SW480 (cell line): ENCODE measurements around the gene GAPDHS.

Source experiments
- DNase-seq: peaks from one replicate; pipeline ENCODE4 v3.0.0-alpha.2; 2016; ENCODE audit warnings: low spot score

Gene GAPDHS

DNA sequence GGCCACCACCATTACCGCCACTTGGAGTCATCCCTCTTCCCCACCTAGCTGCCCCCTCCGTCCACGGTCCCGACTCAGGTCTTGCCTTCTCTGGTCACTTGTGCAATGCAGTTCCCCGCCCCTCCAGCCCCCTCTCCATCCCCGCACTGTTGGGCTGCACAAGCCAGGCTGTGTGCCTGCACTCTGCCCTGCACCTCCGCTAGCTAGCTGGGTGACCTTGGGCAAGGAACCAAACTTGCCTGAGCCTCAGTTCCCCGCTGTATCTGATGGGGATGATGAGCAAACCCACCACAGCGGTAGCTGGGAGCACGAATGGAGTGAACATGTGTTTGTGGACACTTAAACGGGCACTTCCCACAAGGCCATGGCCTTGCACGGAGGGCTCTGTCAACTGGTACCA lies 6.6 kb downstream of the GAPDHS start:
- DNase-seq = no peak

DNA sequence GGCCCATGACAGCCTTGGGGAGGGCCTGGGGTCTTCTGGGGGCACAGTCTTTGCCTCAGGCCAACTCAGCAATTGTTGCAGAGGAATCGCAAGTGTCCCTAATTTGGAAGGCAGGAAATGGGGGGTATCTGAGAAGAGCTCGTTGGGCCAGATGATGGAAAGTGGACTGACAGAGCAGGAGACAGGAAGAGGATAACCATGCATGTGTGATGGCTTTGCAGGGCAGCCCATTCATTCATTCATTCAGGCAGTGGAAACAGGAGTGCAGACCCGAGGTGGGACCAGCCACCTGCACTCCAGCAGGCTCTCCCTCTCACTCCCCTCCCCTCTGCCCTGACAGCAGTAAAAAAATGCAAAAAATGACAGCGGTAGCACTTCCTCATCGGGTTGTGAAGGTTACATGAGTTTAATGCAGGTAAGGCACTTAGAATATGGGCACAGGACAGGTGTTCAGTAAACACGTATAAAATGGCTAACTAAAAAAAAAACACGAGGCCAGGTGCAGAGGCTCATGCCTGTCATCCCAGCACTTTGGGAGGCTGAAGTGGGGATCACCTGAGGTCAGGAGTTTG lies 7.2 kb downstream of the GAPDHS start:
- no peak for DNase-seq

DNA sequence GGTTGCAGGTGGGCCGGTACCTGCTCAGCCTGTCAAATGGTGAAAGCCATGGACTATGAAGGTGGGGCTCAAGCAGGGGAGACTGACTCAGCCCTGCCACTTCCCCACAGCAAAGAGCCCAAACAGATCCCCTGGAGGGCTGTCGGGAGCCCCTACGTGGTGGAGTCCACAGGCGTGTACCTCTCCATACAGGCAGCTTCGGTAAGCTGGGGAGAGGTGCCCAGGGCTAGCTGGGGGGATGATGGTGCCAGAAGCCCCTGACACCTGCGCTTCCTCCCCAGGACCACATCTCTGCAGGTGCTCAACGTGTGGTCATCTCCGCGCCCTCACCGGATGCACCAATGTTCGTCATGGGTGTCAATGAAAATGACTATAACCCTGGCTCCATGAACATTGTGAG lies 9.0 kb downstream of the GAPDHS start:
- no peak for DNase-seq

DNA sequence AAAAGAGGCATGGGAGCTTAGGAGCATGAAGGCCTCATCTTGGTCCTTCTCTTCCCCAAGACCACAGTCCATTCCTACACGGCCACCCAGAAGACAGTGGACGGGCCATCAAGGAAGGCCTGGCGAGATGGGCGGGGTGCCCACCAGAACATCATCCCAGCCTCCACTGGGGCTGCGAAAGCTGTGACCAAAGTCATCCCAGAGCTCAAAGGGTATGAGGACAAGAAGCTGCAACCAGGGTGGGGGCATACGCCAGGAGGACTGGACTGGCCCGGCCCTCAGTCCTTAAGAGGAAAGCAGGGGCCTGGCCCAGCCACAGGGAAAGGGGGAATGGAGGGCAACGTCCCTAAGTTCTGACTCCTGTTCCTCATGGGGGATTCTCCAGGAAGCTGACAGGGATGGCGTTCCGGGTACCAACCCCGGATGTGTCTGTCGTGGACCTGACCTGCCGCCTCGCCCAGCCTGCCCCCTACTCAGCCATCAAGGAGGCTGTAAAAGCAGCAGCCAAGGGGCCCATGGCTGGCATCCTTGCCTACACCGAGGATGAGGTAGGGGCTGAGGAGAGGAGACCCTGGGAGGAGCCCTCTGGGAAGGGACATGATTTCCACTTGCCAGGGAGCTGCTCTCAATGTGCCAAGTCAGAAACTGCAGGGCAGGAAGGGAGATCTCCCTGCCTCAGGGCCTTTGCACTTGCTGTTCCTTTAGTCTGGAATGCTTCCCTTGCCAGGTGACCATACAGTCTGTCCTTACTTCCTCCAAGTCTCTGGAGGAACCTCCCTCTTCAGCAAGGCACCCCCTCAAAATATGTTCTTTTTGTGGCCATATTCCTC lies 10.2 kb downstream of the GAPDHS start:
- no peak for DNase-seq

DNA sequence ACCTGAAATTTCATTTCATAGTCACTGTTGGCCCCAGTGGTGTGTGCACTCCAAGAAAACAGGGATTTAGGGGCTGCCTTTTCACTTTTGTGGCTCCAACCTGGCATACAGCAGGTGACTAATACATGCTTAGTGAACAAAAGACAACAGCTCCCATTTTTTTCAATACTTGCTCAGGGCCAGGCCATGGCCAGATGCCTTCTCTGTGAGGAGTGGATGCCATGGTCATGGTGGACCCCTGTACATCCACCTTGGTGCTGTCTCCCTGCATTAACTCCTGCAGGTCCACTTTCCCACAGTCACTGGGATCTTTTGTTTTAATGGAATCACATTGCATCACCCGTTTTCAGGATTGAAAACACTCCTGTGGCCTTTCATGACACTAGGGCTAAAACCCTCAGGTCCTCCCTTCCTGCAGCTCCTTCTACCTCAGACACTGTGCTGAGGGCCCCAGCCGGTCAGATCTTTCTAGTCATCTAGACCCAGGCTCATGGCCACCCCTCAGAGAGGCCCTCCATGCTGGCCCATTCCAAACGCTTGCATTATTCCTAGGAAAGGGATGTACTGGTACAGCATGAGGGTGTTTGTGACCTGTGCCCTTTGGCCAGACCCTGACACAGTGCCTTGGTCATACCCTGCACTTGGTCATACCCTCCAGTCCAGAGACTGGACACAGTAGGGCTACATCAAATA lies 11.0 kb downstream of the GAPDHS start:
- no peak for DNase-seq

DNA sequence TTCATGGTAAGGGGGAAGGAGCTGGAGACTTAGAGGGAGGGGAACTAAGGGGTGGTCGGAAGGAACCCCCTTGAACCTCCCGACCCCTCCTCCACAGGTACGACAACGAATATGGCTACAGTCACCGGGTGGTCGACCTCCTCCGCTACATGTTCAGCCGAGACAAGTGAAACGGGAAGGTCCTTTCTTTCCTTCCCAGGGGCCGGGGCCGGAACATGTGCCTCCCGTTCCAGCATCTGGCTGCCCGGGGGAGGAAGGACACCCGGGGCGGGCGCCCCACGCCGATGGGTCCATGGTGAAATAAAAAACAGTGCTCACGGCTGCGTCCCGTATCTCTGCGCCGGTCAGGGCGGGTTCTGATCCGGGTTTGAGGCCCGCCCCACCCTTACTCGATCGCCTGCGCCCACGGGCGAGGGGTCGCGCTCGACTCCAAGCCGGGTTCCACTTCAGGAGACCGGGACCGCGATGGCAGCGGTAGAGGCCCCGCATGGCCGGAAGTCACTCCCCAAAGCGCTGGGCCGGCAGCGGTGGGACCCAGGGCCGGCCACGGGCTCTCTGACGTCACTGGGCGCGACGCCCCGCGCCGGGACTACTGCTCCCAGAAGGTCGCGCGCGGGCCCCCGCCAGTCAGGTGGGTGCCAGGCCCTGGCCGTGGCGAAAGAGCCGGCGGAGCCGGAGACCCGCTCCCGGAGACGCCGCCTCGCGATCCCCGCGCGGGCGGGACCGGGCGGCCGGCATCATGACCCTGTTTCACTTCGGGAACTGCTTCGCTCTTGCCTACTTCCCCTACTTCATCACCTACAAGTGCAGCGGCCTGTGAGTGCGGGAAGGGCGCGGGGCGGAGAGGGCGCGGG lies 12.0 kb downstream of the GAPDHS start, which contains the start of gene TMEM147:
Gene TMEM147, plus strand, starts transcription at position 626 of the 854 bp plus-strand sequence. Its CDS starts 114 bp downstream, at position 740.
- DNase-seq = peak; percentile 92

DNA sequence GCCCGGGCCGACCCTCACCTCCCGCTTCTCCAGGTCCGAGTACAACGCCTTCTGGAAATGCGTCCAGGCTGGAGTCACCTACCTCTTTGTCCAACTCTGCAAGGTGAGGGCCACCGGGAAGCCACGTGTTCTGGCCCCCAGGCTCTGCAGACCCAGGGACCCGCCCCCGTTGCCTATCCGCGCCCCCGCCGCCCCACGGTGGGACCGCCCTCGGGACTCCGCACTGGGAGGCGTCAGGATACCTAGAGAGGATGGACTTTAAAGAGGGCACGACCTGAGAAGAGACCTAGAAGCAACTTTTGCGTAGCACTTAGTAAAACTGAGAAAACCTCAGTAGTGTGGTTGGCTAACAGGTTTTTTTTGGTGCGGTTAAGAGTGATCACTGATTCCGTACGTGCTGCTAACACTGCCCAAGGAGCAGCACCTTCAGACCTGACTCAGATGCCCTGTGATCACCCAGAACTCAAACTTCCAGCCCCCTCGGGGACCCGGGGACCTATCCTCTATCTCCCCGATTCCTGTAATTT lies 12.7 kb downstream of the GAPDHS start:
- DNase-seq = peak; percentile 33

DNA sequence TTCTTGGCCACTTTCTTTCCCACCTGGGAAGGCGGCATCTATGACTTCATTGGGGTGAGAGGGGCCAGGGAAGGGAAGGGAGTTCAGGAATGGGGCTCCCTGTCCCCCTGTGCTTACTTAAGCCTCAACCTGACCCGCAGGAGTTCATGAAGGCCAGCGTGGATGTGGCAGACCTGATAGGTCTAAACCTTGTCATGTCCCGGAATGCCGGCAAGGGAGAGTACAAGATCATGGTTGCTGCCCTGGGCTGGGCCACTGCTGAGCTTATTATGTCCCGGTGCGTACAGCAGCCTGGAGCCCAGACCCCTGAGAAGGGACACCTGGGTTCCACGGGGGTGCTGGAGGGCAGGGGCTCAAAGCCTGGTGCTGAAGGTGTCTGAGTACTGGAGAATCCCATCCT lies 13.3 kb downstream of the GAPDHS start:
- no peak for DNase-seq

DNA sequence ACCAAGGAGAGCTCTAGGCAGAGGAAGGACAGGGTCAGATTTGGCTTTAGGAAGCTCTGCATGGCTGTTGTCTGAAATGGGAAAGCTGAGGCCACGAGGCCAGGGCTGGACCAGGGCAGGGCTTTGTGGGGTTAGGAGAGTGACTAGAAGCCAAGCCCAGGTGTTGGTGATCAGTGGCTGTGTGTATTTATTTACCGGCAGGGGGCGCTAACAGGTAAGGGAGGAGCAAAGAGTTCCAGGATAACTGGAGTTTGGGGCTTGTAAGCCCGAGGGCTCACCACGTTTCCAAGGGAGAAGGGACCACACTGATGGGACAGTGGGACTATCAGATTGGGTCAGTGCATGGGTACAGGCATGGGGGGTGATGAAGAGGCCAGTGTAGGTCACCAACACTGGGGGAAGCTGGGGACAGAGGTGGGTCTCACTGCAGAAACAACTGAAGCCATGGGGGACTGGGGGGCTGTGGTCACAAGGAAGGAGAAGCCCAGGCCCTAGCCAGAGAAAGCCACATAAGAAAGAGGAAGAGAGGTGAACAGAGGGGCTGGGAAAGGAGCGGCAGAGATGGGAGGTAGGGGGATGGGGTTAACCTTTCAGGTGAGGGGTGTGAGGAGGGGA lies 16.0 kb downstream of the GAPDHS start:
- peak; percentile 85 for DNase-seq

DNA sequence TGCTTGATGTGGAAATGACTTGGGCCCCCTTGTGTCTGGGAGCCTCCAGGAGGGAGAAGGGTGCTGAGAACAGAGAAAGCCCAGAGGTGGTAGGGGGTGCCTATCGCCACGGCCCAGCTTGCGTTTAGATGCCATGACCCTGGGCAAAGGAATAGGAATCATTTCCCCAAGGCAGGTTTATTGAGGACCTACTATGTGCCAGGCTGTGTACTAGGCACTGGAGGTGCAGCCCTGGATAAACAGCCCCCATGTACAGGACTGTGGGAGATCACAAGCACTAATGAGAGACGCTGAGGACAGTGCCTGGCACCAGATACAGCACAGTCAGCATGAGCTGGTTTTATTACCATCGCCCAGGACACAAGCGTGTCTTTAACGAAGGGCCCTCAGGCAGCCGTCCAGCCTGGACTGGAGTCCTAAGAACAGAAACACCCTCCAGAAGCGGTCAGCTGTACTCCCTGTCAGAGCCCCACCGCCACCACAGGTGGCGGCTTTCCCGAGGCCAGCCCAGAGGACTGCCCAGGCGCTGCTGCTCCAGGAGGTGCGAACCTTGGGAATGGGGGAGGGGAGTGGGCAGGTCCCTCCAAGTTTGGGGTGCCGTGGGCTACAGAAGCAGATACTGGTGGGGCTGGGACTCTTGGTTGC lies 16.7 kb downstream of the GAPDHS start:
- DNase-seq = no peak

DNA sequence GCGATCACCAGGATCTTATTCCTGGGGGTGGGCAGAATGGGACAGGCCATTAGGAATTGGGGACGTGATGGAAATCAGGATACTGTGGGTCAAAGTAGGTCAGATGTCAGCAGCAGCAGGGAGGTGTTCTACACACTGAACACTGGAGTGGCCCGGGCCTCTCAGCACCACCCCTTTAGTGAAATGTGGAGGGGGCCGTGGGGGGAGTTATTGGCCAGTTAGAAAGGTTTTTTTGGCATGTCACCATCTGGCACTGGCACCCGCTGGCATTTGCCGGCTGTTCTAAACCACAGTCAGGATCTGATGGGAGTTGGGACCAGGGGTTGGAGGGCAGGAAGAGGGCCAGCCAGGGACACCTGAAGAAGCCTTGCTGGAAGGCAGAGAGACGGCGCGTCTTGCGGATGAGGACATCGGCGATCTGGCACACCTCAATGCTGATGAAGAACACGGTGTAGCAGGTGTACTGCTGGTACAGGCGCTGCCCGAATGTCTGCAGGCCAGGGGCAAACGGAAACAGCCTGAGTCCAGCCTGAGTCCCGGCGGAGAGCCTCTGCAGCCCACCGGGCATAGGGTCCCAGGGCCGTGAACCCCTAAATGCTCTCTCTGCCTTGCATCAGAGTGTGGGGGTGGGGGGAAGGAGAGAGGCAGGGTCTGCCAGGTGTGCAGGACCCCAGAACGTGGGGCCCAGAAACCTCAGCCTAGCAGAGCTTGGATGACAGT lies 18.0 kb downstream of the GAPDHS start:
- no peak for DNase-seq

DNA sequence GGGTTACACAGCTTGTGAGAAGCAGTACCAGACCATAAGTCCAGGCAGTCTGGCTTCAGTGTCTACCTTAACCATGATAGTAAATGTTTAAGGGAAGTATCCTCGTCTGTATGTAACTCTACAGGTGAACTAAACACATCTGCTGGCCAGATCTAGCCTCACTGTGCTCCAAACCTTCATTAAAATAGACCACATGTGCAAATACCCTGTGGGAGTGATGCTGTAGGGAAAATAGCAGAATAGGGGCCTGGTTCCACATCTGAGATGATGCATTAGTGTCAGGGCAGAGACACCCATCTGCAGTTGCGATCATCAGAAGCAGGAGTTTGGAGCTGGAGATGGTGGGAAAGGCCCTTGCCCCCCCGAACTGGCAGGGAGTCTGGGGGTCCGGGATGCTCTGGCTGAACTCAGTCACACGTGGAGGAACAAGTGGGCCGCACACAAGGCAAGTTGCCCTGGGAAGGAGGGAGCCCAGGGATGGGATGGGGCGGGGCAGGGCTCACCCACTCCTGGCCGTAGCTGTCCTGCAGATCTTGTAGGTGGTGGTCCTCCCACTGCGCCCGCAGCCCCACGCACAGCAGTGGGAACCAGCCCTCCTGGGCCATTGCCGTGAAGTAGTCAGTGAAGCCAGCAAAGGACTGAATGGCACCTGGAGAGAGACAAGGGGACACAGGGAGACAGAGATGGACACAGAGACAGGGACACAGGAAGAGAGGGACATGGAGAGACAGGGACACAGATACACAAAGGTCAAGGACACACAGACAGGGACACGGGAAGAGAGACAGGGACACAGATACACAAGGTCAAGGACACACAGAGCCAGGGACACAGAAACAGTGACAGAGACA lies 19.5 kb downstream of the GAPDHS start:
- no peak for DNase-seq

DNA sequence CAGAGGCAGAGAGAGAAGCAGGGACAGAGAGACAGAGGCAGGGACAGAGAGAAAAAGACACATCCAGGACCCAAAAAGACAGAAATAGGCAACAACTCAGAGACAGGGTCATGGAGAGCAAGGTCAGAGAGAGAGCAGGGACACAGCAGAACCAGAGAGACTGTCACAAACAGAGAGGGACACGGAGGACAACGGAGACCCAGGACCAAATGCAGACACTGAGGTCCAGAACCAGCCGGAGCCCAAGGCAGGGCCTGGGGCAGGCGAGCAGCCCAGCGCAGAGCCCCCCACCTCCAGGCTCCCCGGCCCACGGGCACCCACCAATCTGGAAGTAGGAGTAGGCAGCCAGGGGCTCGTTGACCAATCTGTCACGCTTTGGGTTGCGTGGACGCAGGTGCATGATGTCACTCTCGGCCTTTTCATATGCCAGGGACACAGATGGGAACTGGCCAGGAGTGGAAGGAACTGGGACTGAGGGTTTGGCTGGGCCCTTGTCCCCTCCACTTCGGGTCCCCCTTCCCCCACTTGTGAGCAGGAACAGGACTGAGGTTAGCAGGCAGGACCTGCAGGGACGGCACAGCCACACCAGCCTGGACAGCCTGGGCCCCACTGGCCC lies 20.2 kb downstream of the GAPDHS start:
- DNase-seq = no peak

DNA sequence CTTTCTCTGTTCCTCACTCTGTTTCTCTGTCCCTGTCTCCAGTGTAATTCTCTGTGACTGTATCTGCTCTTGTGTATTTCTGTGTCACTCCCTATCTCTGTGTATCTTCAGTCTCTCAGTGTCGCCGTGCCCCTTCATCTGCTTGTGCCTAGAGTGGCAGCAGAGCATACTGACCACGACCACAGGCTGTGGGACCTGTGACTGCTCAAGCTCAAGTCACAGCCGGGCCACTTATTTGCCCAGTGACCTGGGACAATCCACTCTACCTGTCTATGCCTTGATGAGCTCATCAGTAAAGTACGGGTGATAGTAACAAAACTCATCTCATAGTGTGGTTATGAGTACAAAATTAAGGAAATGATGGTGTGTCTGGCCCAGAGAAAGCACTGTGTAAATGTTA lies 20.8 kb downstream of the GAPDHS start:
- DNase-seq = no peak

DNA sequence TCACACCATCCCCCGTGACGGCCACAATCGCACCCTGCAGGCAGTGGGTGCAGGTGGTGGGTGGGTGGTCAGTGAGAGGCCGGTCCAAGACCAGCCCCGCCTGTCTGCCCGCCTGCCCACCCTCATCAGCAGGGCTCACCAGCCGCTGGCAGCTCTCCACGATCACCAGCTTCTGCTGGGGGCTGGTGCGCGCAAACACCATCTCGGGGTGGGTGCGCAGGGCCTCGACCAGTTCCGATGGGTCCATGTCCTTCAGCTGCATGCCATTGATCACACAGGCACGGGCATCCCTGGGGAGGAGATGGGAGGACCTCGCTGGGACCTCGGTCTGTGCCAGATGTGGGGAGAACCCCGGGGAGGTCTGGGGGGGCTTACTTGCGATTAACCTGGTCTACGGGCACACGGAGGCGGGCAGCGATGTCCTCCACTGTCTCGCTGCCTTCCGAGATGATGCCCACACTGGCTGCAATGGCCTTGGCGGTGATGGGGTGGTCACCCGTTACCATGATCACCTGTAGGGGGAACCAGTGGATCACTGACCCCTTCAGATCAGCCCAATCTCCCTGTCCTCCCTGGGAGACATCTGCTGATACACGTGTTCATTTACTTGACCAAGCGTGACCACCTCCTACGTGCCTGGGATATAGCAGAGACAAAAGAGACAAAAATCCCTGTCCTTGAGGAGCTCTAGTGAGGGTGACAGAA lies 22.2 kb downstream of the GAPDHS start:
- peak; percentile 79 for DNase-seq

DNA sequence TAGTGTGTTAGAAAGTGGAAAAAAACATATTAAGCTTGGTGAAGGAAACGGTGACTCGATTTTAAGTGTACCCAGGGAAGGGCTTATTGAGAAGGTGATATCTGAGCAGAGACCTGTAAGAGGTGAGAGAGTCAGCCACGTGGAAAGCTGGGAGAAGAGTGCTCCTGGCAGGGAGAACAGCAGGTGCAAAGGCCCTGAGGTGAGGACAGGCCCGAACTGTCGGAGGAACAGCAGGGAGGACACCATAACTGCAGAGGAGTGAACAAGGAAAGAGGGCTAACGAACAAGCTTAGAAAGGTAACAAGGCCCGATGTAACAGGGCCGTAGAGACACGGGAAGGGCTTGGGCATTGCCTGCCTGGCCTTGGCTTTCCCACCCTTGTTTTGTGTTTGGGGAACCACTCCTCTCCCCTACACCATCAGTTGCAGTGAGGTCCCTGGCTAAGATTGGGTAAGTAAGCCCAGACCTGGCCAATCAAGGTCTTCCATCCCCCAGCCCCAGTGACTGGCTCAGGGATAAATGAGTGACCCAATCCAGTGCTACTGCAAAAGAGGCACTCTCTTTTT lies 22.9 kb downstream of the GAPDHS start:
- DNase-seq = no peak

DNA sequence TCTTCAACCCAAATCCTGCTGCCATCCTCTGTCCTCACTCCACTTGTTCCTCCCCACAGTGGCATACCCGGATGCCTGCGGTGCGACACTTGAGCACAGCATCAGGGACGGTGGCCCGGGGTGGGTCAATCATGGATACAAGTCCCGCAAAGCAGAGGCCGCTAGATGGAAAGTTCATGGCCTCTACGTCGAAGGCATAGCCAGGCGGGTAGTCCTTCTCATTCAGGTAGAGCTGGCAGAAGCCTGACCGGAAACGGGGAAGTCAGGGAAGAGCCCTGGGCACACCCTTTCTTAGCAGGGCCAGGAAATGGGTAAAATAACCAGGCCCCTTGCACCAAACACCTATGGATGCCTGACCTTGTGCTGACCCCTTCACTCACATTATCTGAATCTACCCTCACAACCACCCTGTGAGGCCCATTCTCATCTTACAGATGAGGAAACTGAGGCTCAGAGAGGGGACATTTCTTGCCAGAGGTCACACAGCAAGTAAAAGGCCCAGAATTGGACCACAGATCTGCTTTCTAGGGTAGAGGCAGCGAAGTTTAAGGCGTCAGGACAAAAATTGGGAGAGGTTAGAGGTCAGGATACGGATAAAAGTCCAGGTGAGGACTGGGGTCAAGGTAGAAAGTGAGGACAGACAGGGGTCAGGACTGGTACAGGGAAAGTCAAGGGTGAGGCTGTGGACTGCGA lies 23.7 kb downstream of the GAPDHS start:
- DNase-seq = no peak
